HUES48 (cell line): ENCODE results near the gene PNRC2.
"Not testable (repeated sequence)": the region's sequence is repeated elsewhere in the genome, so short reads cannot be mapped to it uniquely, and the experiment has no call there.

Experiments
- H3K27ac ChIP-seq: one replicate; pipeline ENCODE4 v1.7.0; 2013; ENCODE audit warnings: low read depth, low read length, inconsistent platforms
- H3K27me3 ChIP-seq: 2 replicates; pipeline ENCODE4 v1.6.1; 2013; ENCODE audit warnings: mild to moderate bottlenecking, low read length; ENCODE audit not compliant: control insufficient read depth, insufficient read depth
- H3K36me3 ChIP-seq: 2 replicates; pipeline ENCODE4 v1.6.1; 2013; ENCODE audit warnings: low read length; ENCODE audit not compliant: control insufficient read depth, insufficient read depth
- H3K4me1 ChIP-seq: 2 replicates; pipeline ENCODE4 v1.6.1; 2013; ENCODE audit warnings: mild to moderate bottlenecking, low read length; ENCODE audit not compliant: control insufficient read depth, insufficient read depth
- H3K4me3 ChIP-seq: 2 replicates; pipeline ENCODE4 v1.5.1; 2013; ENCODE audit warnings: mild to moderate bottlenecking, low read depth, low read length
- H3K9ac ChIP-seq: 2 replicates; pipeline ENCODE4 v1.6.1; 2013; ENCODE audit warnings: mild to moderate bottlenecking, low read depth, low read length, moderate library complexity
- H3K9me3 ChIP-seq: 2 replicates; pipeline ENCODE4 v1.6.1; 2013; ENCODE audit warnings: low read length; ENCODE audit not compliant: control insufficient read depth, insufficient read depth

PNRC2 gene

DNA sequence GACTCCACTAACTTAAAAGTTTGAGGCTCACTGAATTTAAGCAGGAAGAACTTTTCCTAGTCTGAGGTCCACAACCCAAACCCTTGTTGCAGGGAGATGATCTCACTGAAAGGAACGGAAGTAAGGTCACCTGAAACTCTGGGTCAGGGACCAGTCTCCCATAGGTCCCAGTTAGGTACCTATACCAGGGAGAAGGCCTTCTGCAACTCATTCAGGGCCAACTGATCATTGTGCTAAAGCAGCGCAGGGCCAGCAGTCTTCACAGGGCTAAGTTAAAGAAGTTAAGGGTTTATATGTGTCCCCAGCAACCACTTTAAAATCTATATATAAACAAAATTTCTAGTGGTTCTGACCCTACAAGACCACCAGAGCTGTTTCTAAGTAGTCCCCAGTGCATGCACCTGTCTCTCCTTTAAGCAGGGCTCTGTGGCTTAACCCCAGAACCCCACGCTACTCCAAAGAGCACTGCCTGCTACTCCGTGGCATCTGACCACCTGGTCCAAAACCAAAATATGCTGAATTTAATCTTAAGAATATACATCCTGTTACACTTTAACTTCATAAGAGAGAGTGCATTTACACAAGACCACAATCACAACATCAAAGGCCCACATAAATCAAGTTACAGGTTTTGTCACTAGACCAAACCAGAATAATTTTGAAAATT lies 17.7 kb downstream of the PNRC2 start:
- Histone ChIP-seq H3K36me3 (peaks cover 64% of the 10 kb centered on the region), H3K9me3 (no peaks in the 10 kb centered on the region), H3K4me3 (peak overlapping the region; percentile 94; the same call in 1 of the 2 replicates), H3K27ac (no peak overlapping the region), H3K27me3 (no peaks in the 10 kb centered on the region), H3K4me1 (peaks cover 45% of the 10 kb centered on the region), H3K9ac (no peak overlapping the region)

DNA sequence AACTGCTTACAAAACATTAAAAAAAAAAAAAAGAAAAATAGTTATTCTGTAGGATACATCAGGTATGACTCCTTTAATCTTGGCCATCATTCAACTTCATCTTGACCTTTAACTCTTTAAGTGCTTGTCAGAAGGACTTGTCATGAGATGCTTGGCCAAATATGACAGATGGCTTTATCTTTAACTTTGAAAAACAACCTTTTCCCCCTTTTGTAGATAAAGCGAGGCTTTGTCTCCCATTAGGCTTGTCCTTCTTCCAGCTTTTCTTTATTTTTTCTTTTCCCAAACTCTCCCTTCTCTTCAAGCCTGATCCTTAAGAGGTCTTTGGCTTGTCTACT lies 18.2 kb downstream of the PNRC2 start:
- no peak overlapping the region for H3K27ac ChIP-seq
- H3K36me3 ChIP-seq: peaks cover 60% of the 10 kb centered on the region
- no peaks in the 10 kb centered on the region for H3K27me3 ChIP-seq
- H3K9ac ChIP-seq: no peak overlapping the region
- no peaks in the 10 kb centered on the region for H3K9me3 ChIP-seq
- peak overlapping the region; percentile 94 for H3K4me3 ChIP-seq
- H3K4me1 ChIP-seq: peaks cover 45% of the 10 kb centered on the region

DNA sequence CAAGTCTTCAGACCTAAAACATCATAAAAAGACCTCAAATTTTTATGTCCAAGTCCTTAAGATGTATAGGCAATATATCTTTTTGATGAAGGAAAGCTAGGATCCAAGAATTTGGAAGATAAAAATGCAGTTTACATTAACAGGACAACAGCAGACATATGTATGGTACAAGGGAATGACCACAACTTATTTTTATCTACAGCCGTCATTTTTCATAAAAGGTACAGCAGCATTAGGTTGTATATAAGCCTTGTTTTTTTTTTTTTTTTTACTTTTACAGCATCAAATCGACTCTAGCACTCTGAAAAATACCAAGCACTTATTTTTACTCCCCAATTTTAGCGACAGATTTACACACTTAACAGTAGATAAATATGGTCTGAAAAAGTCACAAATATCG lies 19.2 kb downstream of the PNRC2 start:
- Histone ChIP-seq H3K27ac (peak overlapping the region; percentile 100), H3K9ac (peak overlapping the region; percentile 100), H3K4me1 (peaks cover 45% of the 10 kb centered on the region), H3K27me3 (no peaks in the 10 kb centered on the region), H3K36me3 (peaks cover 50% of the 10 kb centered on the region), H3K4me3 (peak overlapping the region; percentile 94), H3K9me3 (no peaks in the 10 kb centered on the region)

DNA sequence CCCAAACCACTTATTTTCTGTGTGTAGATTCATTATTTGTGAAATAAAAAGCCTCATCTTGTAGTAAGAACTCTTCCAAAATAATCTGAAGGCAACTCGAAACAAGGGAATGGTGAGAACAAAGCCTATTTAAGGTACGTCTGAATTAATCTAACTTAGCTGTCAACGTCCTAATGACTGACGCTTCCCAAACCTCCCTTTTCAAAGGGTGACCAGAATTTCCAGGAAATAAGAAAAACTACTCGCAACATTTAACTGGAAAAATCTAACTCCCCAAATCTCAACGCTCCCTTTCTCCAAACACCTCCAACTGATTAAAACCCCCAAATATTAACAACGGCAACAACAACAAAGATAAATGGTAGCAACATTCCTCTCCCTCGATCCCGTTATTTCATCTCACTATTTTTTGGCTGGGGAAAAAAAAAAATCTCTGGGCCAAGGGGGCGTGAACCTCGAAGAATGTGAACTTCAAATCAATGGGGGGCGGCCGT lies 19.8 kb downstream of the PNRC2 start:
- peak overlapping the region; percentile 100 for H3K27ac ChIP-seq

DNA sequence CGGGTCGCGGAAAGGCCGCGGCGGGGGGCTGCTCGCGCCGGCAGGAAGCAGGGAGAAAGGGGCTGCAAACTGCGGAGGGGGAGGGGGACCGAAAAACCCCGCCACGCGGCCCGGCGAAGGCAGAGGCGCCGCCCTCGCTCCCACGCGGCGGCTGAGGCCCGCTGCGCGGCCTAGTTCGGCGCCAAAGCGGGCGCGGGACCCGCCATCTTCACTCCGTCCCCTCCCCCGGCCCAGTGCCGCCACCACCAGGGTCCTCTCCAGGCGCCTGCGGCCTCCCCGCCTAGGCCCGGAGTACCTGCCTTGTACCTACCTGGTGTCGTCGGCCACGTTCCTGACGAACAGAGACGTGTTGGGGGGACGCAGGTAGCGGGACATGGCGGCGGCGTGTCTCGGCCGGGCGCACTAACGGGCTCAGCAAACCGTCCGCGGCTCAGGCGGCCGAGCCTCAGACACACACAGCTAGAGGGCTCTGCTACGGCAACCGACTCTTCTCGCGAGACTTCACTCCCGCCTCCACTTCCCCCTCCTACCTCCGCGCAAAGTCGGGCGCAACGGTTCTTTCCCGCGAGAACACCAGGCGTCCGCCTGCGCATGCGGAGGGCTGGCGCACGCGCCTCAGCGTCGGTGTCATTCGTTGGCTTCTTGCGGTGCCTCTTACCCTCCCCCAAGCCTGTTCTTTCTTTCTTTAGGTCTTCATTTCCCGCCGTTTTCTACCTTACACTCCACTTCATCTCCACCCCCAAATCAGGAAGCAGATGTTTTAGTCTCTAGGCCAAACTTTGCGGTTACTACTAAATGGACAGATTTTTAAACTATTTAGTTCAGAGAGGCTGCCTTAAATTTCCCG lies 20.5 kb downstream of the PNRC2 start, which contains the start of gene SRSF10:
Gene SRSF10, minus strand, starts transcription at position 447 of the 847 bp plus-strand sequence. Its CDS starts 72 bp downstream, at position 375.
- peak within 1 kb of the TSS; percentile 94 for H3K4me3 ChIP-seq
- no peaks in the 10 kb centered on the region for H3K27me3 ChIP-seq
- H3K4me1 ChIP-seq: peaks cover 45% of the 10 kb centered on the region
- H3K36me3 ChIP-seq: peaks cover 37% of the 10 kb centered on the region
- peak within 1 kb of the TSS; percentile 100 for H3K9ac ChIP-seq
- peak within 1 kb of the TSS; percentile 100 for H3K27ac ChIP-seq
- H3K9me3 ChIP-seq: no peaks in the 10 kb centered on the region

More for the DNA sequence above, 19.8 kb downstream of the PNRC2 start:
- Histone ChIP-seq H3K9ac (peak overlapping the region; percentile 100), H3K27me3 (no peaks in the 10 kb centered on the region), H3K9me3 (no peaks in the 10 kb centered on the region), H3K36me3 (peaks cover 44% of the 10 kb centered on the region), H3K4me1 (peaks cover 45% of the 10 kb centered on the region), H3K4me3 (peak overlapping the region; percentile 94)

DNA sequence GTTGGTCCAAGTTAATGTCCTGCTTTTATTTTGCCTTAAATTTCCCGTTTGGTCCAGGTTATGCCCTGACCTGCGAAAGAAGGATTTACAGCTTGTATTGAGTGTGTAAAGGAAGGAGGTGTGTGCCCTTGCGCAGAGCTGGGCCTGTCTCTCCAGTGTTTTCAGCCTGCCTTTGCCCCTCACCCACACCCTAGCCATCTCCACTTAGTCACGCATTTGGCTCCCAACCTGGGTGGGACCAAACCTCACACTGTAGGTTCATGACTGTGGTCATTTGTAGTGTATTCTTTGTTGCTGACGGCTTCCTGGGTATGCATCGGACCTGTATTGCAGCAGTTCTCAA lies 21.1 kb downstream of the PNRC2 start:
- Histone ChIP-seq H3K9me3 (no peaks in the 10 kb centered on the region), H3K4me1 (peaks cover 43% of the 10 kb centered on the region), H3K27ac (peak overlapping the region; percentile 100), H3K27me3 (no peaks in the 10 kb centered on the region), H3K9ac (peak overlapping the region; percentile 100), H3K36me3 (peaks cover 31% of the 10 kb centered on the region), H3K4me3 (peak overlapping the region; percentile 53)

DNA sequence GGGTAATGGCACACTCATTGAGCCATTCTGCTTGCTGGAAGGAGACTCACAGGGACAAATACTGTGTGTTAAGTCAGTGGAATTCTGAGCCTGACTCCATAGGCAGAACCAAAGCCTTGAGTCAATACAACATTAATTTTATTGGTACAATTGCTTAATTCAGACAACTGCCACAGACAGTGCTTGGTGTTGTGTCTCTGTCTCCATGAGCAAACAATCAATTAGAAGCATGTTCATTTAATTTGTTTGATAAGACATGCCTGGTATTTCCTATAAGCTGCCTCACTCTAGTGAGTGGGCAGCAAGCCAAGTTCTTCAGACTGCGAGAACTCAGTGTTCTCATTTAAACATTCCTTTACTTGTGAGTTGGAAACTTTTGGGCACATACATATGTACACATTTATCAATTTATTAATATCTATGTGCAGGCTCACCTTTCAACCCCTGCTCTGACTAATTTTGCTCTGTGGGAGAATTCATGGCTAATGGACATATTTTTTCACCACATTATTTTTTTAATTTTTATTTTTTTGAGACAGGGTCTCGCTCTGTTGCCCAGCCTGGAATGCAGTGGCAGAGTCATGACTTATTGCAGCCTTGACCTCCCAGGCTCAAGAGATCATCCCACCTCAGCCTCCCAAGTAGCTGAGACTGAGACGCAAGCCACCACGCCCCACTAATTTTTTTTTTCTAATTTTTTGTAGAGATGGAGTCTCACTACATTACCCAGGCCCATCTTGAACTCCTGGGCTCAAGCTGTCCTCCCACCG lies 25.0 kb downstream of the PNRC2 start:
- peaks cover 13% of the 10 kb centered on the region for H3K4me1 ChIP-seq
- H3K36me3 ChIP-seq: no peaks in the 10 kb centered on the region
- H3K9me3 ChIP-seq: no peaks in the 10 kb centered on the region; the same call in 1 of the 2 replicates
- H3K9ac ChIP-seq: no peak overlapping the region
- no peak overlapping the region for H3K27ac ChIP-seq
- no peak overlapping the region for H3K4me3 ChIP-seq
- H3K27me3 ChIP-seq: no peaks in the 10 kb centered on the region

DNA sequence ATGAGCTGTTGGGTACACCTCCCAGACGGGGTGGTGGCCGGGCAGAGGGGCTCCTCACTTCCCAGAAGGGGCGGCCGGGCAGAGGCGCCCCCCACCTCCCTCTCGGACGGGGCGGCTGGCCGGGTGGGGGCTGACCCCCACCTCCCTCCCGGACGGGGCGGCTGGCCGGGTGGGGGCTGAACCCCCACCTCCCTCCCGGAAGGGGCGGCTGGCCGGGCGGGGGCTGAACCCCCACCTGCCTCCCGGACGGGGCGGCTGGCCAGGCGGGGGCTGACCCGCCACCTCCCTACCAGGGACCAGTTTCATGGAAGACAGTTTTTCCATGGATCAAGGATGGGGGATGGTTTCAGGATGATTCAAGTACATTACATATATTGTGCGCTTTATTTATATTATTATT lies 27.4 kb downstream of the PNRC2 start:
- H3K27me3 ChIP-seq, H3K4me1 ChIP-seq, H3K9ac ChIP-seq, H3K9me3 ChIP-seq, H3K27ac ChIP-seq, H3K36me3 ChIP-seq, H3K4me3 ChIP-seq: not testable (repeated sequence)

DNA sequence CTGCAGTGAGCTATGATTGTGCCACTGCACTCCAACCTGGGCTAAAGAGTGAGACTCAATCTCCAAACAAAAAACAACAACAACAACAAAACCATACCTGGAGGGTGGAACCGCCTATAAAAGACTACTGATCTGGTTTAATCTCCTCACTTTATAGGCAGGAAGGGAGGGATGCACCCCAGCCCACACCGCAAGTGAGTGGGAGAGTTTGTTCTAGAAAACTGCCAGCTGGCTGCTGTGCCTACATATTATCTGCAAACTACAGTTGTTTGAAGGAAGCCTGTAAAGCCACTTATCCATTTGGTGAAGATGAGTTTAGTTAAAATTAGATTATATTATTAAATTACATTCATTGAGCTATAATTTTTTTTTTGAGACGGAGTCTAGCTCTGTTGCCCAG lies 29.6 kb downstream of the PNRC2 start:
- Histone ChIP-seq H3K27ac (no peak overlapping the region), H3K27me3 (no peaks in the 10 kb centered on the region), H3K9ac (no peak overlapping the region), H3K4me3 (no peak overlapping the region), H3K36me3 (no peaks in the 10 kb centered on the region), H3K4me1 (no peaks in the 10 kb centered on the region), H3K9me3 (no peaks in the 10 kb centered on the region; the same call in 1 of the 2 replicates)

DNA sequence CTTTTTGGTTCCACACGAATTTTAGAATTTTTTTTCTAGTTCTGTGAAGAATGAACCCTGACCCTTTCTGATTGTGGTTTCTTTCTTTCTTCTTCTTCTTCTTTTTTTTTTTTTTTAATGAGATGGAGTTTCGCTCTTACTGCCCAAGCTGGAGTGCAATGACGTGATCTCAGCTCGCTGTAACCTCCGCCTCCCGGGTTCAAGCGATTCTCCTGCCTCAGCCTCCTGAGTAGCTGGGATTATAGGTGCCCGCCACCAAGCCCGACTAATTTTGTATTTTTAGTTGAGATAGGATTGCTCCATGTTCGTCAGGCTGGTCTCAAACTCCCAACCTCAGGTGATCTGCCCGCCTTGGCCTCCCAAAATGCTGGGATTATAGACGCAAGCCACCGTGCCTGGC lies 32.4 kb downstream of the PNRC2 start:
- not testable (repeated sequence) for H3K27me3 ChIP-seq, H3K36me3 ChIP-seq, H3K27ac ChIP-seq, H3K9me3 ChIP-seq, H3K4me3 ChIP-seq, H3K9ac ChIP-seq, H3K4me1 ChIP-seq
